Glomerular visceral epithelial cell (primary cell): ENCODE measurements around the gene CEP76.
A peak's percentile ranks its signal among the peaks of the same experiment; 100 is the strongest.

Experiments used
- DNase-seq: peaks from one replicate; pipeline ENCODE4 v3.0.0-alpha.2; 2016; ENCODE audit errors: extremely low spot score

Gene CEP76, protein sequence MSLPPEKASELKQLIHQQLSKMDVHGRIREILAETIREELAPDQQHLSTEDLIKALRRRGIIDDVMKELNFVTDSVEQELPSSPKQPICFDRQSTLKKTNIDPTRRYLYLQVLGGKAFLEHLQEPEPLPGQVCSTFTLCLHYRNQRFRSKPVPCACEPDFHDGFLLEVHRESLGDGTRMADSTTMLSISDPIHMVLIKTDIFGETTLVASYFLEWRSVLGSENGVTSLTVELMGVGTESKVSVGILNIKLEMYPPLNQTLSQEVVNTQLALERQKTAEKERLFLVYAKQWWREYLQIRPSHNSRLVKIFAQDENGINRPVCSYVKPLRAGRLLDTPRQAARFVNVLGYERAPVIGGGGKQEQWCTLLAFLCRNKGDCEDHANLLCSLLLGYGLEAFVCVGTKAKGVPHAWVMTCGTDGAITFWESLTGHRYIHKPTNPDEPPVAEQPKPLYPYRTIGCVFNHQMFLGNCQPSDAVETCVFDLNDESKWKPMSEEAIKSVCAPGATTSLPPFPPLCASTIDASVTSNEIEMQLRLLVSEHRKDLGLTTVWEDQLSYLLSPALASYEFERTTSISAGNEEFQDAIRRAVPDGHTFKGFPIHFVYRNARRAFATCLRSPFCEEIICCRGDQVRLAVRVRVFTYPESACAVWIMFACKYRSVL

DNA sequence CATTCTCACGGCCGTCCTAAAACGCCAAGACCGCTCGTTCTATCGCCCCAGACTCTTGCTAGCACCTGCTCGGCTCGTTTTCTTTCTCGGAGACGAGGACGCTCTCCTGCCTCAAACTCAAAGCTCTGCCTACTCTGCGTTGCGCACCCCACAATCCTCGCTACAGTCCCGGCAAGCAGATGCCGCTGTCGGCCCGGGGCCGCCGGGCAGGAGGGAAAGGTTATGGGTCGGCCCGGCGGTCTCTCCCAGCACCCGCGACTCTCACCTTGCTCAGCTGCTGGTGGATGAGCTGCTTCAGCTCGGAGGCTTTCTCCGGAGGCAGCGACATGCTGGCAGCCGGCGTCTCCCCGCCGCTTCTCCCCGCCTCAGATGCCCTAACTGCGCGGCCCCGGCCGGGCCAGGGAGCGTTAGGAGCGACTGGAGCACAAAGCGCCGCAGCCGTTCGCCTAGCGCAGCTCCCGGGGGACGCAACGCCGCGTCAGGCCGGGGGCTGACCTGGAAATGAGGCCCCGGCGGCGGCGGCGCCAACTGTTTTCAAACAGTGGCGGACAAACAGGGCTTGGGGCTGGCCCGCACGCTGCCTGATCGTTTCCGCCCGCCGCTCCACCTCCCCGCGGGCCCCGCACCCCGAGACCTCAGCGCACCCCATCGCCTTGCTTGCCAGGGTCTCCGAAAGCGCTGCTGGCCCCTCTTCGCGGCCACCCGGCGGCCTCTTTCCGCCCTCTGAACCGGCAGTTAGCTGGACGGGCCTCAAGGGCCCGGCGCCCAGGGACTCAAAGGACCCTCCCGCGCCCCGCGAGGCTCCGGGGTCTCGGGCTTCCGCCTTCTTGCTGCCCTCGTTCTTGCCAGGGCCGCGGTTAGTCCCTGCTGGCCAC is at the start of gene CEP76, which contains the start of gene PSMG2:
CEP76 (minus strand) TSS at position 503 of the 875 bp plus-strand sequence; CDS start at position 328, 175 bp downstream.
PSMG2 (plus strand) TSS at position 822 of the 875 bp plus-strand sequence. CDS start 66 bp downstream, outside the sequence.
- peak; percentile 91 for DNase-seq

DNA sequence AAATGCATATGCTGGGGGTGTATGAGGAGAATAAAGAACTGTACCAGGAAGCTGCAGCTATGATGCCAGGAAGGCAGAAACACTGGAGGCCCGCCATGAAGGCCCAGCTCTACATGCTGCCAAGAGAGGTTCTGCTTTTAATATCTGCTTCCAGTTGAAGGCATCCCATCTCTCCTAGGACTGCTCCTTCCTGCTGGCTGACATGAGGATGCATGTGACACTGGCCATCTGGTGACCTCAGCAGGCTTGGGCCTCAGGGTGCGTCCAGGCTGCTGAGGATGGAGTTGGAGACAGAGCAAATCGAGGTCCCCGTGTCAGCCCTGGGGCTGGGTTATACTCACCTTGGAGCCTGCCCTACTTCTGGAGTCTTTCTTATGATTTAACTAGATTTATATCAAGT is 49.4 kb upstream of the CEP76 start:
- DNase-seq: no peak

DNA sequence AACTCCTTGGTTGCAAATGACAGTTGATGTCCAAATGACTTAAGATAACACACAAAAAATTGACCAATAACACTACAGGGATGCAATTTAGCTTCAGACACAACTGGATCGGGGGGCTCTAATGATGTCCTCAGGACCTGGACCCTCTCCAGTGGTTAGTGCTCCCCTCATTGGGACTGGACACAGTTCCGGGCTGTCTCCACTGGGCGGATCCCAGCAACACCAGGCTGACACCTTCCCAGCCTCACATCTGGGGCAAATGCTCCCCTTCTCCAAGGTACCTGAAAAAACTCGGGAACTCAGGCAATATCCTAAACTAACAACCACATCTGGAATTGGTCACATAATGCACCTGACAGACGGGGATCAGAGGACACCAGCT is 49.0 kb upstream of the CEP76 start:
- no peak for DNase-seq

DNA sequence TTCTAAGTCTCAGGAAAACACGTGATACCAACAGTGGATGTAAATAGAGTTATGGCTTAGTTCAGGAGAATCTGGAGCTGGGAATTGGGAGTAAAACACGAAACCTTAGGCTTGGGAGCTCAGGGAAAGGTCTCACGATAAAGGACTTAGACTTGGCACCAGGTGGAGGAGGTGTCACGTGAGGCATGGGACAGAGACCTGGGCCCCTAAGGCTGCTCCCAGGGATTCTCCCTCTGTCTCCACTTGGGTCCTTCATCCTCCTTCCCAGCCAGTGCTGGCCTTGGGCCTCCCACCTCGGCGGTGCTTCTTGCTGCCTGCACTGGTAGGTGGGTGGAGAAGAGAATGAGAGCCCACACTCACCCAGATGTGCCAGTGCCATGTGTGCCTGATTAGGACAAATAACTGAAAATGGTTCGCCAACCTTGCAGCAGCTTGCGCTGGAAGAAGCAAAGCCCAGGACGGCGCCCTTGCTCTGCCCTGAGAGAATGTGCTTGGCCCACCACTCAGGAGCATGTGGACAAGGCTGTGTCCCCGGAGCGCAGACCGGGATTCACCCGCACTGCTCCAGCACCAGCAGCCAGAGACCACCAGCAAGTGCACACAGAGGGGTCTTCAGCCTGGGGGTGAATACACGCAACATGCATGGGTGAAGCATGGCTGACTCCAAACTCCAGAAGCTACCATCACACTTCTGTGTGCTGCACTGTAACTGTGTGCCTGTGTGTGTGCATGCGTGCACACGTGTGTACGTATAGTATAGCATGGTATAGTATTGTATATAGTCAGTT is 48.4 kb upstream of the CEP76 start:
- no peak for DNase-seq

DNA sequence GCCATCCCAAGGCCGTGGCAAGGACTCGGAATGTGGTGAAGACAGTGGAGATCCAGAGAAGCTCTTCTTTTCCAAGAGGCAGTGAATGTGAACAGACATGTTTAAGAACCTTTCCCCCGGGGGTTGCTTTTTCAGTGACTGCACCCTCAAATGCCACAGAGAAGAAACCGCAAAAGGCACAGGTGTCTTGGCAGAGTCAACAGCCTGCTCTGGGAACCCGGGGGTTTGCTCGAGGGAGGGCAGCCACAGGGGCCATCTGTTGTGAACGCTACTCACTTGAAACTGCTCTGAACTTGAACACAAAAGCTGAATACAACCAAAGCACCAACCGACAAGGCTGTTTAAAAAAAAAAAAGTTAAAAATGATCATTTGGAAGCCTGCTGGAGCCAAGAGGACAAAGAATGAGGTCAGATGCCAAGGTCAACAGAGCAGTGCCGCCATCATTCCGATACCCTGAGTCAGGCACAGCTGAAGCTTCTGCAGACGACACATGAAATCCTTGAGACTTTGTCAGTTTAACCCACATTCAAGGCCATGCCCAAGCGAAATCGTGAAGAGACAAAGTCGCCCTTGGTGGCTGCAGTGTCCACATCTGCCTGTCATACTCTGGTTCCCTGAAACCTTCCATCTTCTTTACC is 47.7 kb upstream of the CEP76 start:
- peak; percentile 13 for DNase-seq

DNA sequence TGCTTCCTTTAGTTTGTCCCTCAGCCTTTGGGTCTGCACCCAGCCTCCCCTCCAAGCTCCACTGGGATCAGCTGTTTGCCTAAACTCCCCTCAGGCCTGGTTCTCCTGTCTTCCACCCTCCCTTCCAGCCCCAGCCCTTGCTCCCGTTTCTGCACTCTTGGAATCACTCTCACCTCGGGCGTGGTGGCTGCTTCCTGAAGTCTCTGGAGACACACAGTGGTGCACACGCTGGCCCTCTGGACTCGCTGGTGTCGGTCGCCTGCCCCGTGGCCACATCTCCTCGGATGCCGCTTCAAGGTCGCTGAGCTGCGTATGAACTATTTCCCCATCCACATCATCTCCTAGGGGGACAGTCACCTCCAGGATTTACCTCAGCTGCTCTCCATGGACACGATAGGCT is 46.6 kb upstream of the CEP76 start:
- DNase-seq: no peak

DNA sequence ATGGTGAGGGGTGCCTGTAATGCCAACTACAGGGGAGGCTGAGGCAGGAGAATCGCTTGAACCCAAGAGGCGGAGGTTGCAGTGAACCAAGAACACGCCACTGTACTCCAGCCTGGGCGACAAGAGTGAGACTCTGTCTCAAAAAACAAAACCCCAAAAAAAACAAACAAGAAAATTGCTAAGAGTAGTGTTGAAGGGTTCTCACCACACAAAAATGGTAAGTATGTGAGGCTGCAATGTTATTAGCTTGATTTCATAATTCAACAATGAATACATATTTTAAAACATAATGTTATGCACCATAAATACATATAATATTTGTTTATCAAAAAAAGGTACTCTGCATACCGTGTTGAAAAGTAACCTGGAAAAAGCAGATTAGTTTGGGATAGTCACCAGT is 46.1 kb upstream of the CEP76 start:
- DNase-seq: no peak

DNA sequence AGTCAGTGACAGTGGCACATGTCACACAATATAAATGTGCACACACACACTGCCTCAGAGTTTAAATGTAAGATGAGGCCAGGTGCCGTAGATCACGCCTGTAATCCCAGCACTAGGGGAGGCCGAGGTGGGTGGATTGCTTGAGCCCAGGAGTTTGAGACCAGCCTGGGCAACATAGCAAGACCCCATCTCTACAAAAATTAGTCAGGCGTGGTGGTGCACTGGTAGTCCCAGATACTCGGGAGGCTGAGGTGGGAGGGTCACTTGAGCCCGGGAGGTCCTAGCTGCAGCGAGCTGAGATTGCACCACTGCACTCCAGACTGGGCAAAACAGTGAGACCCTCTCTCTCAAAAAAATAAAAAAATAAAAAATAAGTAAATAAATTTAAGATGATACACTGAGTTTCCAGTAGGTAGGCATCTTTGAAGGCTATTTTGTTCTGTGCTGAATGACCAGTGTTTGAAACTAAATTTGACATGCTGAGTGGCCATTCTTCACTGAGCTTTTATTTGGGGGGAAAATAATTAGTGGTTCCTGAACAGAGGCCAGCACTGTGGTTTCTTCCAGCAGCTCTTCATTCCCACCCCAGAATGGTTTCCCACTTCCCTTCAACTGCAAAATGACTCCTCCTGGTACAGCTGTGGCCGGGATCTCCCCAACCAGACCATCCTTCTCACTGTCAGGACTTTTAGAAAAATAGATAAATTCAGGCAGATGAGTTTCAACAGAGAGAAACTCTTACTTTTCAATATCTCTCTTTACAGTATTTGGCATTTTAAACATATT is 45.2 kb upstream of the CEP76 start:
- no peak for DNase-seq

DNA sequence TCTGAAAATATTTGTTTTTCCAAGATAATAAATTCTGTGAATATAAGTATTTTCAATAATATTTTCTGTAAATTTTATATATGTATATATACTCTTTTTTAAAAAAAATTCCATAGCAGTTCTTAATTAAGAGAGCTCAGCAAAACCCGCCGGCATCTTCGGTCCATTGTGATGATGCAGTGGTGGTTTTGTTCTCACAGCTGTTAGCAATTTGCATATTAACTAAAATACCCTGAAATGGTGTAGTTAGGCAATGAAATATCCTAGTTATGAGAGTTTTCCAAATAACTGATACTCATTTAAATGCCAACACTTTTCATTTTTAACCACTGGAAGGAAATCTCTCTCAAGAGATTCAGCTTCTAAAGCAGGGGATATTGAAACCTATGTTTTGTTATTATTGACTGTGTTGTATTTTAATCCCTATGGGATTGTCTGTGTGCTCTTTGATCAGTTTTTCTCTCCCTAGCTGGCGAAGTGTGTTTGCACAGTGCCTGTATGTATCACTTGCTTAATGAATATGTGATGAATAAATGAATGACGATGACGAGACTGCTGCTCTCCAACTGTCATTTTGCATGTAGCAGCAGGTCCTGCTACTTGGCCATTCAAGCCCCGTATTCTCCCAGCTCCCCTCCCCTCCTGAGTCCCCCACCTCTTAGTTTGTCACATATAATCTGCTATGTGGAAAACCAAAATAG is 42.7 kb upstream of the CEP76 start:
- no peak for DNase-seq

DNA sequence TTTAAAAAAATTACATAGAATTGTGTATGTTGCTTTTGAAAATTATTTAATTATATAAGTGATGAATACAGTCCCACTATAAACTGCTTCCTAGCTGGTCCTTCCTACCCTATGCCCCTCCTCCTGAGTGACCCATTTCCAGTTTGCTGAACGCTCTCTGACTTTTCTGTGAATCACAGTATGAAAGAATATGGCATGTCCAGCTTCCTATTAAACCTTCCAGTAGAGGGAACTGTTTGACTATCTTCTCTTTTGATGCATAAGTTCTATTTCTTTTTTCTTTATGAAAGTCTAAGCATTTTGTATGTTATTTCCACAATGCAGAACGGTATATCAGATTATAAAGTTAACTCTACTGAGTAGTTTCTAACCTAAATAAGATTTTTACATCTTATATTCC is 41.6 kb upstream of the CEP76 start:
- peak; percentile 58 for DNase-seq

DNA sequence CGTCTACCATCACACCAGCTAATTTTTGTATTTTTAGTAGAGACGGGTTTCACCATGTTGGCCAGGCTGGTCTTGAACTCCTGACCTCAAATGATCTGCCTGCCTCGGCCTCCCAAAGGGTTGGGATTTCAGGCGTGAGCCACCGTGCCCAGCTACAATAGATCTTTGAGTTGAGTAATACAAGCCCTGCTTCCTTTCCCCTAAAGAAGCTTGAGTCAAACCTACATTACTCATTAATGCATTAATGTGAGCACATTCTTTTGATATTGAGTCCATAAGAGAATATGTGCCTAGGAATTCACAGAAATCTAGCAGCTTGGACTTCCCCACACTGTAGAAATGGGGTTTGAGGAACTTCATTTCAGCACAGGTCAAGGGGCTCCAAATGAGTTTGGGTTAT is 39.9 kb upstream of the CEP76 start:
- DNase-seq: peak; percentile 12

DNA sequence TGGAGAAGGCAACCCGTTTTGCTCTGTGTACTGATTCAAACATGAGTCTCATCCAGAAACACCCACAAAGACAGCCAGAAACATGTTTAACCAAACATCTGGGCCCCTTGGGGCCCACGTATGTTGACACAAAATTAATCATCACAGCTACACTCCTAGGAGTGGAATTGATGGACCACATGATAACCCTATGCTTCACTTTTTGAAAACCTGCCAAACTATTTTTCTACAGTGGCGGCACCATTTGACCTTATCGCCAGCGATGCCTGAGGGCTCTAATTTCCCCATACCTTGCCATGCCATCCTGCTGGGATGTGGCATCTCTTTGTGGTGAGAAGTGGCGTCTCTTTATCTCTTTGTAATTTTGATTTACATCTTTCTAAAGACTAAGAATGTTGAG is 38.8 kb upstream of the CEP76 start:
- no peak for DNase-seq

DNA sequence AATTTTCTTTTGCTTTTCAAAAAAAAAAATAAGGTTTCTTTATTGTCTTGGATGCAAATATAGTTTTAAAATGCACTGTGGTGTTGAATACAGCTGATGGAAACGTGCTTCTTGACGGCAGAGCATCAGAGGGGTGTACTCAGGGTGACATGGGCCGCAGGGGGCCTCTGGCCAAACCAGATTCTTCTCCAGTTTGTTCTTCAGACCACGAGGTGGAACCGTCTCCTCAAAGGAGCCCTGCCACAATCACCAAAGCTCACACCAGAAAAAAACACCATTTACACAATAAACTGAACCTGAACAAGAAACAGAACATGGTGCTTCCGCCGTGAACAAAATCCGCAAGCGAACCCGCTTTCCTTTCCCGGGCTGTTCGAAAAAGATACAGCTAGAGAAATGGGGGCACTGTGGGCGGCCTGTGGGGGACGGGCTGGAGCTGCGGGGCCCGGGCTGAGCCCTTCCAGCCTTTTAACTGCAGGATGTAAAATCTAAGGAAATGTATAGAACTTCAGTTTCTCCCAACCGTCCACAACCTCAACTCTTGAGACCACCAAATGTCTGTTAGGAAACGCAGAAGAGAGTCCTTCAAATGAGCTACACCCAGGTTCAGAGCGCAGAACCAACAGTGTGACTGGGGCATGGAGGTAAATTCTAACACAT is 34.9 kb upstream of the CEP76 start:
- DNase-seq: no peak

DNA sequence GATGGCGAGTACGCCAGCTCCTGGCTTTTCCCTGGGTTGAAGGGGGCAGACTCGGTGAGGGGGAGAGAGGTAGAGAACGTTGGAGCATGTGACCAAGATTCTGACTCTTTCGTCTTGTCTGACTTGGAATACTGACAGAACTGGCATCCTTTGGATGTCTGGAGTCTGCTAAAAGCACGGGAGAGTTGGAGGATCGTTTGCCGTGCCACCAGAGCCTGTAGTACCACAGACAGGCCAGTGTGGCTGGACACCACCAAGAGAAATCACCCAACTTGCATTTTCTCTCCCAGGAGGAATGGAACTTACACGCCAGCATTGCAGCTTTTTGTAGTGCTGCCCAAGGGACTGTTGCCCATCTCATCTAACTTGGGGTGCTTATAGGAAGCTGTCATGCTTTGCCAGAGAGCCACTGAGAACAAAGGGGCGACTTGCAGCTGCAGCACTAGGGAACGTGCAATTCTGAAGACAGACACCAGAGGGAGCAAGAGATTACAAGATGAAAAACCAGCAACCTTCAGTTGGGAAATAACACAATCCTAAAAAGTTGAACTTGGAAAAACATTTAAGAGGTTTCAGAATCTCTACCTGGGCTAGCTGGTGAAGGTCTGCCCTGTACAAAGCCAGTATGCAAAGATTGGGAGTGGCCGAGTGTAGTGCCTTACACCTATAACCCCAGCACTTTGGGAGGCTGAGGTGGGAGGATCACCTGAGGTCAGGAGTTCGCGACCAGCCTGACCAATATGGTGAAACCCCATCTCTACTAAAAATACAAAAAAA is 24.4 kb upstream of the CEP76 start:
- peak; percentile 73 for DNase-seq

DNA sequence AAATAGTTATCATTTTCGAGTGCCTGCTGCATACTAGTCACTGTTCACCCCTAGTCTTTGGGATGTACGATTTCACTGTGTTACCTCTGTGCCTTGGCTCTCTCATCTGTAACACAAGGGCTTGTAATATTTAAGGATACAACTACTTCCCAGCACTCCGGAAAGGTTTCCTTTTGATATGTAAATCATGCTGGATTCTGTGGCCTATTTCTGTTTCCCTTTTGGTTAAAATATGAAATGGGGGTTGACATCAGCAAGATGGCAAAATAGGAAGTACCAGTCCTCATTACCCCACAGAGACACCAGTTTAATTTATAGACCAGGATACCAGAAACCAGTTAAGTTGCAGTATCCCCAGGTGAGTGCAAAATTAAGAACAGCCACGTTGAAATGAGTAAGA is 23.8 kb upstream of the CEP76 start:
- DNase-seq: no peak

DNA sequence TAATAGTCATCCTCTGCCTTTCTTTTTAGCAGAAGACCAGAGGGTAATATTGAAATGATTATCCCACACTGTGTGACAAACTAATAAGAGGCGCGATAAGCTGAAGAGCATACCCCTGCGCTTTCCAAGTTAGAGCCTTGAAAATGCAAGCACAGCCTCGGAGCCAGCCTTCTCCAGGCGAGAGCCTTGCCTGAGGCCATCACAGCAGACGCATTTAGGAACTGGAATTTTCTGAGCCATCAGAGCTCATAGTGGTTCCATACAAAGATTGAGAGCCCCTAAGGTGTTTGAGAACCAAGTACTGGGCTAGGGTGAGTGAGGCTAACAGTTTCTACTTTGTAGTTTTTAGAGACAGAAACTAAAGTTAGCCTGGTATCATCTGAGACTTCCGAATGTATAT is 20.2 kb upstream of the CEP76 start:
- no peak for DNase-seq

DNA sequence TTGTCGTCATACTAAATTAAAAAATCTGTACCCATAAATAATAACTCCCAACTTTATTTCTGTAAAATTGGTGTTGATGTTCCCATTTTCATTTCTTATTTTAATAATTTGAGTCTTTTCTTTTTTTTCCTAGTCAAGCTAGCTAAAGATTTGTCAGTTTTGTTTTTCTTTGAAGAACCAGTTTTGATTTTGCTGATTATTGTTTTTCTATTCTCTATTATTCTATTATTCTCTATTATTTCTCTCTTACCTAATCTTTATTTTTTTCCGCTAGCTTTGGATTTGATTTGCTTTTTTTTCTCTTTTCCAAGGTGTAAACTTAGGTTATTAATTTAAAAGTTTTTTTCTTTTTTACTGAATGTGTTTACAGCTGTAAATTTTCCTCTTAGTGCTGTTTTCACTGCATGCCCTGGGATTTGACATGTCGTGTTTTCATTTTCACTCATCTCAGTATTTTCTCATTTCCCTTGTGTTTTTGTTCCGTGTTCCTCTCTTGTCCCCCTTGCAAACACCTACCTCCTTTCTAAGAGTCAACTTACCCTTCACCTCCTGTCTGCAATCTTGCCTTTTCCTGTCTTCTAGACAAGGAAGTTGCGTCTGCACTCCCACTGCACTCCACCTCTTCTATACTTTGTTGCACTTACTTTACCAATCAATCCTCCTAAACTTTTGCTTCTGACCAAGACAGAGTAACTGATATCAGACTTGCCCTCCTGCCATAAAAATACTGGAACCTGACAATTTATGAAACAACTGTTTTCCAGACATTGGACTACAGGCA is 19.2 kb upstream of the CEP76 start:
- no peak for DNase-seq
